Activated CD8-positive, alpha-beta memory T cell treated with anti-CD3 and anti-CD28 coated beads, Interleukin-2, amount 50 U/mL, for 24 hours (primary cell): ENCODE measurements around the gene GOLGA7B.

Experiments used
- DNase-seq: peaks from one replicate; pipeline ENCODE4 v3.0.0-alpha.2; 2020; ENCODE audit errors: extremely low read depth

GOLGA7B gene

GRCh38 chr10:97849687-97850402 is at the start of gene GOLGA7B:
Gene GOLGA7B (plus strand): TSS chr10:97849843. CDS start chr10:97850304, 461 bp downstream.
- no peak for DNase-seq

- DNase-seq = no peak
Measured at GRCh38 chr10:97800474-97800873, 49.2 kb upstream of the GOLGA7B start.

GRCh38 chr10:97801422-97801821 is 48.2 kb upstream of the GOLGA7B start:
- DNase-seq = no peak

GRCh38 chr10:97805096-97805884 is 44.4 kb upstream of the GOLGA7B start:
- no peak for DNase-seq

- DNase-seq = no peak
Measured at GRCh38 chr10:97805949-97806348, 43.7 kb upstream of the GOLGA7B start.

GRCh38 chr10:97810446-97810845 is 39.2 kb upstream of the GOLGA7B start:
- no peak for DNase-seq

- DNase-seq = no peak
Measured at GRCh38 chr10:97811958-97812357, 37.7 kb upstream of the GOLGA7B start.

GRCh38 chr10:97812696-97813095 is 36.9 kb upstream of the GOLGA7B start:
- no peak for DNase-seq

GRCh38 chr10:97813311-97813710 is 36.3 kb upstream of the GOLGA7B start:
- DNase-seq = no peak

GRCh38 chr10:97814996-97815395 is 34.6 kb upstream of the GOLGA7B start:
- DNase-seq = no peak

GRCh38 chr10:97816609-97817008 is 33.0 kb upstream of the GOLGA7B start:
- no peak for DNase-seq

- DNase-seq = no peak
Measured at GRCh38 chr10:97818572-97818971, 31.1 kb upstream of the GOLGA7B start.

- no peak for DNase-seq
Measured at GRCh38 chr10:97820096-97820704, 29.4 kb upstream of the GOLGA7B start.

- no peak for DNase-seq
Measured at GRCh38 chr10:97821308-97822038, 28.2 kb upstream of the GOLGA7B start.

- DNase-seq = no peak
Measured at GRCh38 chr10:97822261-97822687, 27.4 kb upstream of the GOLGA7B start.

GRCh38 chr10:97823734-97824133 is 25.9 kb upstream of the GOLGA7B start:
- no peak for DNase-seq

GRCh38 chr10:97825020-97825760 is 24.5 kb upstream of the GOLGA7B start:
- DNase-seq = no peak

- no peak for DNase-seq
Measured at GRCh38 chr10:97826892-97827291, 22.8 kb upstream of the GOLGA7B start.

GRCh38 chr10:97827702-97828291 is 21.8 kb upstream of the GOLGA7B start:
- DNase-seq = no peak

- no peak for DNase-seq
Measured at GRCh38 chr10:97828721-97829120, 20.9 kb upstream of the GOLGA7B start.

GRCh38 chr10:97830064-97830463 is 19.6 kb upstream of the GOLGA7B start:
- DNase-seq = no peak
